Measurements from ENCODE around the gene AP2M1. TPM values are rescaled to one million over a fixed set of nuclear protein-coding genes. Genes with fewer than 3 reads are reported as not detected.
A peak's percentile ranks its signal among the peaks of the same experiment; 100 is the strongest.

Gene AP2M1
- total RNA-seq, 1 experiment from 2014 or later = 667 TPM

DNA sequence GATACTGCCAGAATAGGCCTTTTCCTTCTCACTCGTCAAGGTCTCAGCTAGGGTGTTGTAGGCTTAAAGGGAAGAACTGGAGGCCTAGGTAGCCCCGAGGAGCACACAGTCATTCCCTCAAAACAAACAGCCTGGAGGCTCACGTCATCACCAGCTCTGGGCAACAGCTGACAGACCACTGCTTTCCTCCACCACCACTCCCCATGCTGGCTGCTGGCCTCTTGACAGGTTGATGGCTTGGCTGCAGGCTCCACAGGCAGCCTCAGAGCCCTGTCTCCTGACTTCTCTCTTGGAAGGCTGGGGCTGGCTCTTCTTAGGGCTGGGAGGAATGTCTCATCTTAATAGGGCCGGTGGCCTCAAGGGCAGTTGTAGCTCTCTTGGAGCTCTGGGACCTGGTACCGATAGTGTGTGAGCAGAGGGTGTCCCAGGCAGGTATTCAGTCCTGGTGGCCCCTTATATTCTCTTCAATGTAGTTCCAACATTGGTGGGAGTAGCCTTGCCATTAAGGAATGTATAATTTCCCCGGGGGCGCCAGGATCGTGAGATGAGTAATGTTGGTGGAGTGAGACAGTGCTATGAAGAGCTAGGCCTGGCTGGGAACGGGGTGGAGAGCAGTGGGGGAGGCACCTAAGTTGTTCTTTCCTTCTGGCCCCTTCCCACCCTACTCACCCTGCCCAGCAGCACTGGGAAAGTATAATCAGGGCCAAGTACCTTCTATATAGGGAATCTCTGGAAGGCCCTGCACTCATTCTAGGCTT lies 6.1 kb upstream of the AP2M1 start:
- no peak overlapping the region for H3K4me3 ChIP-seq (ENCODE audit: insufficient read depth, low read depth, low read length)
- peaks cover 45% of the 10 kb centered on the region for H3K36me3 ChIP-seq (replicated peaks; ENCODE audit: control insufficient read depth, insufficient read depth, low read length)
- no peak for DNase-seq
- H3K27me3 ChIP-seq (ENCODE audit: control insufficient read depth, insufficient read depth, low read length) = no peaks in the 10 kb centered on the region

DNA sequence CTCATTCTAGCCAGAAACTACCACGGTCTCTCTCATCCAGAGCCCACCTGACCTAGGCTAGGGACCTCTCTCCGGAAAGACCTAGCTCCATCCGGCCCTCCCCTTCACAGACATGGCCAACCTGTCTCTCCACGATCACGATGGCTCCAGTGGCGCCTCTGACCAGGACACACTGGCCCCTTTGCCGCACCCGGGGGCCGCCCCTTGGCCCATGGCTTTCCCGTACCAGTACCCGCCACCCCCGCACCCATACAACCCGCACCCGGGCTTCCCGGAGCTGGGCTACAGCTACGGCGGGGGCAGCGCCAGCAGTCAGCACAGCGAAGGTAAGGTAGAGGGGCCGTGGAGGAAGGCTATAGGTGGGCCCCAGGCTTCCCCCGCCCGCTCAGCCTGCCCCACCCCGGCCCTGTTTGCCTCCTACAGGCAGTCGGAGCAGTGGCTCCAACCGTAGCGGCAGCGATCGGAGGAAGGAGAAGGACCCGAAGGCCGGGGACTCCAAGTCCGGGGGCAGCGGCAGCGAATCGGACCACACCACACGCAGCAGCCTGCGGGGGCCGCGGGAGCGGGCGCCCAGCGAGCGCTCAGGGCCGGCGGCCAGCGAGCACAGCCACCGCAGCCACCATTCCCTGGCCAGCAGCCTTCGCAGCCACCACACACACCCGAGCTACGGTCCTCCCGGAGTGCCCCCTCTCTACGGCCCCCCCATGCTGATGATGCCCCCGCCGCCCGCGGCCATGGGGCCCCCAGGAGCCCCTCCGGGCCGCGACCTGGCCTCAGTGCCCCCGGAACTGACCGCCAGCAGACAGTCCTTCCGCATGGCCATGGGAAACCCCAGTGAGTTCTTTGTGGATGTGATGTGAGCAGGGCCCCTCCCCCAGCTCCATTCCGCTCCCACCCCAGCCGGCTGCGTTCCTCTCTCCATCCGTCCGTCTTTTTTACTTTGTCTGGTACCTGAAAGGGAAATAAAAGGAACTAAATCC lies 4.5 kb upstream of the AP2M1 start:
- peak; percentile 60 for DNase-seq
- H3K4me3 ChIP-seq (ENCODE audit: insufficient read depth, low read depth, low read length) = no peak overlapping the region
- no peaks in the 10 kb centered on the region for H3K27me3 ChIP-seq (ENCODE audit: control insufficient read depth, insufficient read depth, low read length)
- H3K36me3 ChIP-seq (replicated peaks; ENCODE audit: control insufficient read depth, insufficient read depth, low read length) = peaks cover 38% of the 10 kb centered on the region

DNA sequence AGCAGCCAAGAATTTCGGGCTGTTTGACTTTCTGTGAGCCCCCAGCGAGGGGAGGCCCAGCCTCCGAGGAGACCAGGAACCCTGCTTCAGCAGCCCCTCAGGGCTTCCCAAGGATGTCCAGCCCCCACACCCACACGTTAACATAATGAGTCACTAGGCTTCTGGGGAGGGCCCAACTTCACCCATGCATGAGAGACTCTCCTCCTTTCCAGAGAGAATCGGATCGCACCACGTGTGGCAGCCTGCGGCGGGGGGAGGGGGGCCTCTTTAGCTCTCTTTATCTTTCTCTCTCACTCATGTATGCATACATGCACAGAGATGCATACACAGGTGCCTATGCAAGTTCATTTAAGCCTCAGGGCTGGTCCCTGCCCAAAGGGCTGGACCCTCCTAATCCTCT lies 3.1 kb upstream of the AP2M1 start:
- Histone ChIP-seq H3K27me3 (ENCODE audit: control insufficient read depth, insufficient read depth, low read length) (no peaks in the 10 kb centered on the region), H3K36me3 (replicated peaks; ENCODE audit: control insufficient read depth, insufficient read depth, low read length) (peaks cover 27% of the 10 kb centered on the region), H3K4me3 (ENCODE audit: insufficient read depth, low read depth, low read length) (no peak overlapping the region)
- peak; percentile 37 for DNase-seq

DNA sequence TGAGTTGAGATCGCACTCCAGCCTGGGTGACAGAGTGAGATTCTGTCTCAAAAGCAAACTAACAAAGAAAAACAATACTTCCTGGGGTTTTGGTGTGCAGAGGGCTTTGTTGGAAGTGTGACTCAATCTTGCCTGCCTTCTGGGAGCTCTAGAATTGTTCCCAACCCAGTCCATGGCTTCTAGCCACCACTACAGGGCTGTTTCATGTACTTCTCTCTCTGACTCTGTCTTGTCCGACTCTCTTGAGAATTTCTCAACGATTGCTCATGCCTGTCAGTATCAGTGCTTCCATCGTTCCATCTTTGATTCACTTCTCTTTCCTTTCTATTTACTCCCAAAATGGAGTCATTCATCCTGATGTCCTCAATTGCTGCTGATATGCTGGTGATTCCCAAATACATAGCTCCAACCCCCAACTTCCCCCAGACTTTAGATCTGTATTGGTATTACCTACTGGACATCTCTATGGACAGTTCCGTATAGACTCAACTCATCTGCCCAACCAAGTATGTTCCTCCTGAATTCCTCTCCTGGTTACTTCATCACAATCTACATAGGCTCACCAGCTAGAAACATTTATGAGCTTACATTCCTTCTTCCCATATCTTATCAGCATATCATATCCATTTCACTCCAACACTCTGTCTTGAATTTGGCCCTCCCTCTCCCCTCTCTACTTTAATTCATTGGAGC lies 1.8 kb upstream of the AP2M1 start:
- DNase-seq = no peak
- Histone ChIP-seq H3K4me3 (ENCODE audit: insufficient read depth, low read depth, low read length) (no peak overlapping the region), H3K36me3 (replicated peaks; ENCODE audit: control insufficient read depth, insufficient read depth, low read length) (peaks cover 27% of the 10 kb centered on the region), H3K27me3 (ENCODE audit: control insufficient read depth, insufficient read depth, low read length) (no peaks in the 10 kb centered on the region)

DNA sequence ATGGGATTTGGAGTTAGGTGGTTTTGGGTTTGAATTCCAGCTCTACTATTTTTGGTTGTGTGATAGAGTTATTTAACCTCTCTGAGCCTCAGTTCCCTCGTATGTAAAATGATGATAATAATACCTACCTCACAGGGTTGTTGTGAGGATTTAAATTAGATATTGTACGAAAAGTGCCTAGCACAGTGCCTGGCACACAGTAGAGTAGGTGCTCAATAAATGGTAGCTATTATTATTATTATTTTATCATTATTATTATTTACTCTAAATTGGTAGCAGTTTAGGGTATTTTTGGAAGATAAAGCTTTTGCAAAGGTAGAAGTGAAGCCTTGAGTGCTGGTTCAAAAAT lies 1.3 kb upstream of the AP2M1 start:
- DNase-seq = no peak

DNA sequence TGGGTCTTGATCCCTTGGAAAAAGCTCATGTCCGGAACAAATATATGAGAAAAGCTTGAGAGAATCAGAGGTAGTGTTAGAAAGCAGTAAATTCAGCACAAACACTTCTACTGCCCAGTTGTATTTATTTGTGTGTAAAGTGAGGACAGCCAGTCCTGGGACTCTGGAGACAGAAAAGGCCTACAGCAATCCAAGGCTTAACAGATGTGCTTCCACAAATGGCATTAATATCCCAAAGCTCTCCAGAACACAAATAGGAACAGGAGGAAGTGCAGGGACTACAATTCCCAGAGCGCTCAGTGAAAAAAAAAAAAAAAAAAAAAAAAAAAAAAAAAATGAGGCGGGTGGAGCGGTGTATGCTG lies 390 bp upstream of the AP2M1 start:
- DNase-seq = no peak
- no peak overlapping the region for H3K4me3 ChIP-seq (ENCODE audit: insufficient read depth, low read depth, low read length)
- peaks cover 29% of the 10 kb centered on the region for H3K36me3 ChIP-seq (replicated peaks; ENCODE audit: control insufficient read depth, insufficient read depth, low read length)
- H3K27me3 ChIP-seq (ENCODE audit: control insufficient read depth, insufficient read depth, low read length) = no peaks in the 10 kb centered on the region

More for the DNA sequence above, 1.3 kb upstream of the AP2M1 start:
- H3K27me3 ChIP-seq (ENCODE audit: control insufficient read depth, insufficient read depth, low read length) = no peaks in the 10 kb centered on the region
- H3K4me3 ChIP-seq (ENCODE audit: insufficient read depth, low read depth, low read length) = no peak overlapping the region
- peaks cover 26% of the 10 kb centered on the region for H3K36me3 ChIP-seq (replicated peaks; ENCODE audit: control insufficient read depth, insufficient read depth, low read length)

DNA sequence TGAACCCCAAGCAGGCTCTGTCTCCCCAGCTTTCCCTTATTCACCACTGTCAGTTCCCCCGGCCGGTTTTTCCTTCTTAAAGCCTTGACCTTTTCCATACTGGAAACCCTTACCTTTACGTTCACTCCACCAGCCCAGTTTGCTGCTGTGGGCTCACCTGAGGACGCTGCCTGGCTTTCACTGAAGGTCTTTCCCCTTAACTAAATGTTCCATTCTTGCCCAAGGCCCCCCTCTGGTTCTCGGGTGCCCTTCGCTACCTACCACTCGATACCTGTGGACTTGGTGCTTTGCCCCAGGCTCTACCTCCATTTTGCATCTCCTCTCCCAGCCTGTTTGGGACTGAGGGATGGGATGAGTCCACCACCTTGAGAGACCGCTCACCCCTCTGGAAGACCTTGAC lies 851 bp downstream of the AP2M1 start:
- DNase-seq = peak; percentile 47

DNA sequence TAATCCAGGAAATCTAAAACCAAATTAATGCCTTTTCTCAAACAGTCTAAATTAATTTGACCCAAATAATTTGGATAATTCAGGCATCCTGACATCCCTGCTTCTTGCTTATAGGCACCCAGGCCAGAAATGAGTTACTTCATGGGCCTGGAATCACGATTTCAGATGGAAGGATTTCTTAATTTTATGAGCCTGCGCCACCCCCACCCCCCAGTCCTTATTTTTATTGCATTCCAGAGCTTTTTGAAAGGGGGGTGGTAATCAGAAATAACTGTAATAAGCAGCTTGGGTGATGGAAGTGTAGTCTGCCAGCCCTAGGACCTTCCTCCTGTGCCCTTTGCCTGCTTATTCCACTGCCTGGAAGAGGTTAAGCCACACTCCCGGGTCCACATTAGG lies 1.3 kb downstream of the AP2M1 start:
- peaks cover 36% of the 10 kb centered on the region for H3K36me3 ChIP-seq (replicated peaks; ENCODE audit: control insufficient read depth, insufficient read depth, low read length)

More for the DNA sequence above, 851 bp downstream of the AP2M1 start:
- Histone ChIP-seq H3K27me3 (ENCODE audit: control insufficient read depth, insufficient read depth, low read length) (no peaks in the 10 kb centered on the region), H3K4me3 (ENCODE audit: insufficient read depth, low read depth, low read length) (peak overlapping the region; percentile 97), H3K36me3 (replicated peaks; ENCODE audit: control insufficient read depth, insufficient read depth, low read length) (peaks cover 33% of the 10 kb centered on the region)

DNA sequence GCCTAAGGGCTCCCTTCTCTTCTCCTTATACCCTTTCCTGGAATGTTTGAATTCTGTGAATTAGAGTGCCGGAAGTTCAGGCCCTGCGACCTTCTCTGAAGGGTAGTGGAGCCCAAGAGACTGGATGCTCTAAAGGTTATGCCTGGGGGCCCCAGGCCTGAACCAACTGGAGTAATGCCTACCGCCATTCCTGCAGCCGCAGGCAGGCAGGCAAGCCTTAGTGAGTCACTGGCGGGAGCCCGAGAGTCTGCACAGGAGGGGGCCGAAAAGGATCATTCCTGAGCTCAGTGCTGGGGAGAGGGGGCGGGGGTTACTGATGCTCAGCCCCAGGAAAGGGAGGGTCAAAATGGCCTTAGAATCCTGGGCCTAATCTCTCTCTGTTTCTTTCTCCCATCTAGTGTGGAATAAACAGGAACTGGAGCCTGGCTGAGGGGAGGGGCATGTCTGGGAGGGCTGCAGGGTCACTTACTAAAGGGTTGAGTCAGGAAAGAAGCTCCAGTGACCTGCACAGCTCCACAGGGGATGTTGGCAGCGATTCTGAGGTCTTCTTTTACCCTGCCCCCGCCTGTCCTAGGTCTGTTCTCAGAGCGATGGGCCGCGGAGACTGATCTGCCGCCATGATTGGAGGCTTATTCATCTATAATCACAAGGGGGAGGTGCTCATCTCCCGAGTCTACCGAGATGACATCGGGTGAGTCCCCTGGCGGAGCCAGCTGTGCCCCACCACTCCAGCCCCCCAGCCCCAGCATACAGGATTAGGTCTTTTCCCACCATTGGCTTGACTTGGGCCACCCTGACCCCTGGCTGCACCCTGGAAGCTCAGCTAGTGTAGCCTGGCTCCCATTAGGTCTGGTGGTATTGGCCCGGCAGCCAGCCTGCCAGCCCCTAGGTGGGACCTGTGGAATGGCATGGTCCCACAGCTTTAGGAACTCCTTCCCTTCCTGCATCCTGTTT lies 2.0 kb downstream of the AP2M1 start:
- Histone ChIP-seq H3K36me3 (replicated peaks; ENCODE audit: control insufficient read depth, insufficient read depth, low read length) (peaks cover 40% of the 10 kb centered on the region), H3K27me3 (ENCODE audit: control insufficient read depth, insufficient read depth, low read length) (no peaks in the 10 kb centered on the region), H3K4me3 (ENCODE audit: insufficient read depth, low read depth, low read length) (peak overlapping the region; percentile 97)
- DNase-seq = peak; percentile 94

More for the DNA sequence above, 1.3 kb downstream of the AP2M1 start:
- peak overlapping the region; percentile 97 for H3K4me3 ChIP-seq (ENCODE audit: insufficient read depth, low read depth, low read length)
- no peak for DNase-seq
- no peaks in the 10 kb centered on the region for H3K27me3 ChIP-seq (ENCODE audit: control insufficient read depth, insufficient read depth, low read length)

DNA sequence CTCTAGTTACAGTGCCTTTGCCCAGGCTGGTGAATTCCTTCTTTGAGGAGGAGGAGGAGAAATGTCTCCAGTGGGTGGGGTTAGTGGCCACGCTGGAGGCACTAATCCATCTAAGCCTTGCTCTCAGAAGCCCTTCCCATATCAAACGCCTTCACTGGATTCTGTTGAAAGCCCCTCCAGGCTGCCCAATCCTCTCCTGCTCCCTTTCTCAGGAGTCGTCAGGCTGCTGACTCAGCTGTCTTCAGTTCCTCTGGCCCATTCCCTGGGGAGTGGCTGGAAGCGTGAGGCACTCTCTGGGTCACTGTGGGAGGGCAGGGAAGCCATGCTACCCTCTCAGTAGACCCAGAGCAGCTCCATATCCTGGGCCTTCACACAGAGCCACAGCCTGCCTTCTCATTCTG lies 2.7 kb downstream of the AP2M1 start:
- Histone ChIP-seq H3K36me3 (replicated peaks; ENCODE audit: control insufficient read depth, insufficient read depth, low read length) (peaks cover 45% of the 10 kb centered on the region), H3K4me3 (ENCODE audit: insufficient read depth, low read depth, low read length) (0 out of 2 replicates have a peak overlapping the region, but pooled peaks have one; percentile 8), H3K27me3 (ENCODE audit: control insufficient read depth, insufficient read depth, low read length) (no peaks in the 10 kb centered on the region)
- DNase-seq = peak; percentile 60

DNA sequence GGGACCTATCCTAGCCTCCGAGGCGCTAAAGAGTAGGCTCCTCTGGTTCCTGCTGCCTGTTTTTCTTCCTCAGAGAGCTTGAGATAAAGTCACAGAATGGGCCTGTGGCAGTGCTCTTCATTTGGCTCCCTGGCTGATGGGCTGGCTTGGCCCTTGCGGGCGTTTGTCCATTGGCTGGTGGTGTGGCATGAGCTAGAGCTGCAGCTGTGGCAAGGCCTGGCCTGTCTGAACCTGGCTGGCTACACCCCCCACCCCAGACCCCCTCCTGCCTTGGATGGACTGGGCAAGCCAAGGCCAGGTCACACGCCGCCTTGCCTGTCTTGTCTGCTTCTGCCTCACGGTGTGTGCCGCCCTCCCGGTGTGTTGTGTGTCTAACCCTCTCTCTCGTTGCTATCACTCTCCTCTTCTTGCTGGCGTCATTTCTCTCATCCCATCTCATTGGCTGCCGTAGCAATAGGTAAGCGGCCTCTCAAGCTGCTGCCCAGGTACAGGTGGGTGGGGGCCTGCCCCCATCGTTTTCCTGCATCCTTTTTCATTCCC lies 3.2 kb downstream of the AP2M1 start:
- Histone ChIP-seq H3K4me3 (ENCODE audit: insufficient read depth, low read depth, low read length) (no peak overlapping the region), H3K36me3 (replicated peaks; ENCODE audit: control insufficient read depth, insufficient read depth, low read length) (peaks cover 49% of the 10 kb centered on the region), H3K27me3 (ENCODE audit: control insufficient read depth, insufficient read depth, low read length) (no peaks in the 10 kb centered on the region)
- DNase-seq = no peak

DNA sequence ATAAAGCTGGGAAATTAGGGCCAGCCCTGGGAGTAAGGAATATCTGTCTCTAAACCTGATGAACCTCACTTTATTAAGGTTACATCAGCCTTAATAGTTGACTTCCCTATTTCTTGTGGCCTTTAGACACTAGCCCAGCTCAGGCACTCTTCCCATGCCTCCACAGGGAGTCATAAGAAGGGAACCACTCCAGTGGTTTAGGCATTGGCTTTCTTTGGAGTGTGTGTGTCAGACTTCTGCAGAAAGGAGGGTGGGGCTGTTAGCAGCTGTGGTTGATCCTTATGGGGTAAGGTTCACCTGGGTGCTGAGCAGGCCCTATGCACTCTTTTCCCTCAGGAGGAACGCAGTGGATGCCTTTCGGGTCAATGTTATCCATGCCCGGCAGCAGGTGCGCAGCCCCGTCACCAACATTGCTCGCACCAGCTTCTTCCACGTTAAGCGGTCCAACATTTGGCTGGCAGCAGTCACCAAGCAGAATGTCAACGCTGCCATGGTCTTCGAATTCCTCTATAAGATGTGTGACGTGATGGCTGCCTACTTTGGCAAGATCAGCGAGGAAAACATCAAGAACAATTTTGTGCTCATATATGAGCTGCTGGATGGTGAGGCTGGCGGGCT lies 4.0 kb downstream of the AP2M1 start:
- no peak overlapping the region for H3K4me3 ChIP-seq (ENCODE audit: insufficient read depth, low read depth, low read length)
- peaks cover 54% of the 10 kb centered on the region for H3K36me3 ChIP-seq (replicated peaks; ENCODE audit: control insufficient read depth, insufficient read depth, low read length)
- no peaks in the 10 kb centered on the region for H3K27me3 ChIP-seq (ENCODE audit: control insufficient read depth, insufficient read depth, low read length)
- DNase-seq = no peak

DNA sequence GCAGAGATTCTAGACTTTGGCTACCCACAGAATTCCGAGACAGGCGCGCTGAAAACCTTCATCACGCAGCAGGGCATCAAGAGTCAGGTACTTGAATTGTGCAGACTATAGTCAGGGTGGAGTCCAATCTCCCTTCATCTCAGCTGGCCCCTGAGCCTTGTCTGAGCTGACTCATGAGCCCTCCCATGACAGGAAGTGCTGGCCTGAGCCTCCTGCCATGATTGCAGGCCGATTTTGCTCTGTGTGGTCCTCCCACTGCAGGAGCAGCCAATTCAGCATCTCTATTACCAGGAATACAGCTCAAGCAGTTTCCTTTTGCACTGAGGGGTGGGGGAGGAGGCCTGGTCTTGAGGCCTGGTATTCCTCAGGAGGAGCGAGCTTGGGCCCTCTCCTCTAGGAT lies 5.5 kb downstream of the AP2M1 start:
- H3K4me3 ChIP-seq (ENCODE audit: insufficient read depth, low read depth, low read length) = no peak overlapping the region
- H3K36me3 ChIP-seq (replicated peaks; ENCODE audit: control insufficient read depth, insufficient read depth, low read length) = peaks cover 56% of the 10 kb centered on the region
- no peaks in the 10 kb centered on the region for H3K27me3 ChIP-seq (ENCODE audit: control insufficient read depth, insufficient read depth, low read length)
- no peak for DNase-seq
